Adrenal gland (tissue), 5 donors: ENCODE data around the gene EPHA10.

ENCODE experiments used
- CTCF ChIP-seq, 6 experiments: fragments of 450-650 bp in 4 of 6; fragments of 200-600 bp in 2 of 6; sonication (generic) in 1 of 6; IDR thresholded peaks; 1 replicate in 5 of 6; 2 replicates in 1 of 6; pipeline versions ENCODE4 v1.5.1 to v1.8.0; 2016 to 2021; ENCODE audit warnings: antibody characterized with exemption in 6 of 6, mild to moderate bottlenecking in 2 of 6, moderate library complexity in 1 of 6
- POLR2A ChIP-seq, 2 donors: fragments of 450-650 bp; IDR thresholded peaks; one replicate each; pipeline ENCODE4 v1.6.1; 2017; ENCODE audit warnings: antibody characterized with exemption in 2 of 2, mild to moderate bottlenecking in 2 of 2, moderate library complexity in 1 of 2
- donor health status: DM: no; HTN: no; CAD: no.

- TF ChIP-seq CTCF (IDR thresholded peaks at IDR 0.05), result no peak
- TF ChIP-seq POLR2A (IDR thresholded peaks at IDR 0.05), result no peak
Measured at GRCh38 chr1:37731312-37732019, 33.5 kb downstream of the EPHA10 start.
